SK-N-MC (cell line): ENCODE data around the gene MINDY4B.

ENCODE experiments used
- DNase-seq: peaks from one replicate; pipeline ENCODE4 v3.0.0-alpha.2; 2011; ENCODE audit warnings: low read depth, low spot score
- H3K27ac ChIP-seq: fragments of 200-600 bp; sonication (generic); 2 replicates; pipeline ENCODE4 v1.5.1; 2016; ENCODE audit warnings: mixed run types
- H3K36me3 ChIP-seq: fragments of 200-600 bp; sonication (generic); 2 replicates; pipeline ENCODE4 v1.6.1; 2017; ENCODE audit warnings: antibody characterized with exemption, low read length, mixed read lengths; ENCODE audit not compliant: insufficient read depth
- H3K4me3 ChIP-seq: fragments of 200-600 bp; sonication (generic); 2 replicates; pipeline ENCODE4 v1.5.1; 2016
- H3K9ac ChIP-seq: fragments of 200-600 bp; sonication (generic); 2 replicates; pipeline ENCODE4 v1.8.0; 2017; ENCODE audit warnings: mixed run types, mixed read lengths; ENCODE audit not compliant: insufficient read length
- H3K9me3 ChIP-seq: fragments of 200-600 bp; sonication (generic); 2 replicates; pipeline ENCODE4 v1.6.1; 2017; ENCODE audit warnings: low read depth, mild to moderate bottlenecking, antibody characterized with exemption, low read length, moderate library complexity, mixed read lengths
- EZH2 ChIP-seq: fragments of 200-600 bp; sonication (generic); IDR thresholded peaks from one replicate; pipeline ENCODE4 v1.6.1; 2017; ENCODE audit warnings: antibody characterized with exemption
- FOXP2 ChIP-seq: optimal IDR thresholded peaks from 2 replicates; pipeline ENCODE3; 2011; ENCODE audit warnings: mild to moderate bottlenecking, moderate library complexity; ENCODE audit not compliant: insufficient read depth; ENCODE audit errors: extremely low read length, control extremely low read depth
- POLR2AphosphoS5 ChIP-seq: IDR thresholded peaks from 2 replicates; pipeline ENCODE4 v1.6.1; 2012; ENCODE audit warnings: mild to moderate bottlenecking, low read depth, low read length, borderline replicate concordance

The MINDY4B gene

DNA sequence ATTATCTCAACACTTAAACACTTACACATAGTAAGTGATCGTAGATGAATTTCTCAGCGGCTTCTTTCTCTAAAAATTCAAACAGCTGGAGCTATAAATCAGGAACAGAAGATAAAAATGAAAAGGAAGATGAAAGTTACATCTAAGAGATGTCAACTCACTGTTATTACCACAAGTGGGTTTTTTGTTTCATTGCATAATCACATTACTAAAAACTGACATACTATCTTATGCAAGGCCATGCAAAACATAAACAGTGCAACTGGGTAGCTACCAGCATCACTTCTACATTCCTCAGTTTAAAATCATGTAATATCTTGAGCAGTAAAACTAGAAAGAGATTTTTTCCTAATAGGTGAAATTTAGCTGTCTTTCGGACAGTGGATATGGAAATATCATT is 14.9 kb downstream of the MINDY4B start:
- no peak overlapping the region for H3K4me3 ChIP-seq
- DNase-seq: no peak
- H3K27ac ChIP-seq: no peak overlapping the region
- TF ChIP-seq POLR2AphosphoS5 (no peak), FOXP2 (no peak), EZH2 (no peak)
- no peak overlapping the region for H3K9ac ChIP-seq
- no peaks in the 10 kb centered on the region for H3K9me3 ChIP-seq
- H3K36me3 ChIP-seq: no peaks in the 10 kb centered on the region

DNA sequence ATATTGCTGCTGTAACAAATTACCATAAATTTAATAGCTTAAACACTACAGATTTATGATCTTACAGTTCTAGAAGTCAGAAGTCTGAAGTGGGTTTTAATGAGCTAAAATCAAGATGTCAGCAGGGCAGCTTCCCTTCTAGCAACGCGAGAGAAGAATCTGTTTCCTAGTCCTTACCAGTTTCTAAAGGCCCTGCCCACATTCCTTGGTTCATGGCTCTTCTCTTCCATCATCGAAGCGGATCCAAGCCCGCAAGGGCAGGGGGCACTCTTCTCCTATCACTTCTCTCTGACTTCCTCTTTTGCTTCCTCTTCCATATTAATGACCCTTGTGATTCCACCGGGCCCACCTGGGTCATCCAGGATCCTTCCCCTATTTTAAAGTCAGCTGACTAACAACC is 16.1 kb downstream of the MINDY4B start:
- no peak overlapping the region for H3K4me3 ChIP-seq
- DNase-seq: peak; percentile 66
- no peaks in the 10 kb centered on the region for H3K9me3 ChIP-seq
- no peaks in the 10 kb centered on the region for H3K36me3 ChIP-seq
- no peak overlapping the region for H3K27ac ChIP-seq
- no peak overlapping the region for H3K9ac ChIP-seq
- no peak for TF ChIP-seq FOXP2
- TF ChIP-seq EZH2: no peak
- no peak for TF ChIP-seq POLR2AphosphoS5

DNA sequence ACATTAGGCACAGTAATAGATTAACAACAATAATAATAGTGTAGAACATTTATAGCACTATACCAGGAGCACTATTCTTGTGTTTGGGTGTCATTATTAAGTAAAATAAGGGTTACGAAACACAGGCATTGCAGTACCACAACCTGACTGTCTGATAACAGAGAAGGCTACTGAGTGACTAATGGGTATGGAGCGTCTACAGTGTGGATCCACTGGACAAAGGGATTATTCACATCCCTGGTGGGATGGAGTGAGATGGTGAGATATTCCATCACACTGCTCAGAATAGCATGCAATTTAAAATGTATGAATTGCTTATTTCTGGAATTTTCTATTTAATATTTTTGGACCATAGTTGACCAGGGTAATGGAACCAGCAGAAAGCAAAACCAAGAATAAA is 18.2 kb downstream of the MINDY4B start:
- H3K27ac ChIP-seq: no peak overlapping the region
- H3K9me3 ChIP-seq: no peaks in the 10 kb centered on the region
- no peak overlapping the region for H3K4me3 ChIP-seq
- H3K9ac ChIP-seq: no peak overlapping the region
- TF ChIP-seq POLR2AphosphoS5 (no peak), FOXP2 (no peak), EZH2 (no peak)
- DNase-seq: no peak
- no peaks in the 10 kb centered on the region for H3K36me3 ChIP-seq

DNA sequence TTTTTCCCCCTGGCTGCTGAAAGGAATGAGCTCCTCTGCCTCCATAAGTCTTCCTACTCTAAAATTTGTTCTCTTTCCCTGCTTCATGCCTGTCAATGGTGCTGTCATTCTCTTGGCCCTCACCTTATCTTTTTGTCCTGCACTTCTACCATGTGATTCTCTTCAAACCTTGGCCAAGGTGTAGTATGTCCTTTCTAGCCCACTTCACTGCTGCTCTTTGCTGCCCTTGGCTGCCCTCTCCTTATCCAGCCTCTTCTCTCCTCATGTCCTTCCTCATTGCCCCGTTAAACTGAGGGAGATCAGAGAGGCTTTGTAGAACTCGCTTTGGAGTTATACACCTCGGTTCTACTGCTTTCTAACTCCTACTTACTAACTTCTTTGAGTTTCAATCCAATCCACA is 19.7 kb downstream of the MINDY4B start:
- no peak for DNase-seq
- H3K36me3 ChIP-seq: no peaks in the 10 kb centered on the region
- no peaks in the 10 kb centered on the region for H3K9me3 ChIP-seq
- no peak overlapping the region for H3K27ac ChIP-seq
- no peak overlapping the region for H3K4me3 ChIP-seq
- TF ChIP-seq POLR2AphosphoS5: no peak
- no peak for TF ChIP-seq EZH2
- no peak for TF ChIP-seq FOXP2
- H3K9ac ChIP-seq: no peak overlapping the region

DNA sequence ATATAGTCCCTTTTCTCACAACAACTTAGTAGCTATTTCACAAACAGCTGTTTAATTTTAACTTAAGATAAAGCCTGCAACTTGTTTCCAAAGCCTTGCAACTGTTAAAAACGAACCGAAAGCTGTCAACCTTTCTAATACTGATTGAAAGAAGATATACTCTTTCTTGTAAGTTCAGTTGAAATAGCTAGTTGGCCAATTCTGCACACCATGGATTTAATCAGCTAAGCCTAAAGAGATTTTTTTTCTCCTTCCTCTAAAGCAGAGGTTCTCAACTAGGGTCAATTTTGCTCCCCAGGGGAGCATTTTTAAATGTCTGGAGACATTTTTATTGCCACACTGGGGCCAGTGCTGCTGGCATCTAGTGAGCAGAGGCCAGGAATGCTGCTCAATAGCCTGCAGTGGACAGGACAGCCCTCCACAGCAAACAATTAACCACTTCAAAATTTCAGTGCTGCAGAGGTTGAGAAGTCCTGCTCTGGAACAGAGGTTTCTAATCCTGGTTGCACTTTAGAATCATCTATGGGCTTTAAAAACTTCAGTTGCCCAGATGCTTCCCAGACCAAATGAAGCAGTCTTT is 26.2 kb downstream of the MINDY4B start:
- H3K27ac ChIP-seq: no peak overlapping the region
- H3K4me3 ChIP-seq: no peak overlapping the region
- H3K9me3 ChIP-seq: no peaks in the 10 kb centered on the region
- H3K36me3 ChIP-seq: no peaks in the 10 kb centered on the region
- no peak overlapping the region for H3K9ac ChIP-seq
- no peak for TF ChIP-seq EZH2
- no peak for TF ChIP-seq POLR2AphosphoS5
- TF ChIP-seq FOXP2: no peak
- no peak for DNase-seq

DNA sequence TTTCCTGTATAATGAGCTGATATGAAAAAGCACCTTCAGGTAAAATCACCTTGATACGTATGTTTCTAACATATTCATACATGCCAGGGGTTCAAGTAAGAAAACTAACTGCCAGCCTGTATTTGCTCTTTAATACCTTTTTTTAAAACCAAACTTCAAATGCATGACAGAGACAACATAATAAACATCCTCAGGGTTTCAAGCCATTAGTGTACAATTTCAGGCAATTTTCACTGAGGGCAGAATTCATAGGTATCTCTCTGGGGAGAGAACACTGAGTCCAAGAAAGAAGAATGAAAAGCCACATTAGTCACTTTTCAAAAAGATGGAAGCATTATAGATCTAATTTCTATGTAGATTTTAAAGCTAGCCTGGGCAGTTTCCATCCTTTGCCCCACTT is 26.9 kb downstream of the MINDY4B start:
- TF ChIP-seq EZH2: no peak
- no peak for TF ChIP-seq FOXP2
- no peak for TF ChIP-seq POLR2AphosphoS5
- Histone ChIP-seq H3K4me3 (no peak overlapping the region), H3K9me3 (no peaks in the 10 kb centered on the region), H3K9ac (no peak overlapping the region), H3K27ac (no peak overlapping the region), H3K36me3 (no peaks in the 10 kb centered on the region)
- DNase-seq: no peak

DNA sequence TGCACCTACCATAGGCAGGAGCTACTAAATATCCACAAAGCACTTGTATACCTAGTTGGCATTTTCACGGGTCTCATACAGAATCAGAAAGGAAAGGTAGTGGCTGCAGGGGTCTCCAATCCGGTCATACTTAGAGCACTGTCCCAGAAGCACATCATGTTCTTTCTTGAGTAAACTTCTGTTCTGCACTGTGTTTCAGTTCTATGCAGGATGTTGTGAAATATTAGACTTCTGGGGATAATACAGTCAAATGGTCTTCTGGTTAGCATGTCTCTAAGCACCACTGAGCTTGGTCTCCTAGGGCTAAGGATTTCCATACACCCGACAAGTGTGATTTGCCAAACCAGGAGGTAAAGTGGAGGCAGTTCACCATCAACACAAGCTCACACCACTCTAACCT is 27.9 kb downstream of the MINDY4B start:
- Histone ChIP-seq H3K9ac (no peak overlapping the region), H3K9me3 (no peaks in the 10 kb centered on the region), H3K27ac (no peak overlapping the region), H3K36me3 (no peaks in the 10 kb centered on the region), H3K4me3 (no peak overlapping the region)
- no peak for DNase-seq
- TF ChIP-seq POLR2AphosphoS5 (no peak), FOXP2 (no peak), EZH2 (no peak)

DNA sequence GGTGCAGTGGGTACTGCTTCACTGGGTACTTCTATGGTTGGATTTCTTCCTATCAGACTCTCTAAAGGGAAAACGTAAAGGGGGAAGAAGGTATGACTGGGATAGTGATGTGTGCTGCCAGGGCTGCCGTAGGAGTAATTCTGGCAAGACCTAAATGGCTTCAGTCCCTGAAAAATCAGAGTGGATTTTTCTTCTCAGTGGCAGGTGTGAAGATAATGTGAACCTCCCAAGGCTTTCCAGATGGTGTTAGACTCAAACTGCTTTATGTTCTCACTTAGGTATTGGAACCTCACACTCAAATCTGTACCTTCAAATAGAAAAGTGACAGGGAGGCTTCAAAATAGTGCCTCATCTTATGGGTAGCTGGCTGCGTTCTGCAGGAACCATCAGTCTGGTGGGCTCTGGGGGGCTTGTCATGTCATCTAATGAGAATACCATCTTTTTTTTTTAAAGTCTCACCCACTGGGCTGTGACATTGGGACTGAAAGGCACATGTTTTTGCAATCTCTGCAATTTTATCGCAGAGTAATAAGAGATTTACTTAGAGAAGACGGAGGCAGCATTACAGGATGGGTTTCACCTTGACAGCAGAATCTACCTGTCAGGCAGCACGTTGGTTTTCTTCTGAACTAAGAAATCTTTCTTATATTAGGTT is 28.5 kb downstream of the MINDY4B start:
- Histone ChIP-seq H3K9me3 (no peaks in the 10 kb centered on the region), H3K36me3 (no peaks in the 10 kb centered on the region), H3K4me3 (no peak overlapping the region), H3K9ac (no peak overlapping the region), H3K27ac (no peak overlapping the region)
- DNase-seq: no peak
- TF ChIP-seq EZH2: no peak
- TF ChIP-seq POLR2AphosphoS5: no peak
- no peak for TF ChIP-seq FOXP2

DNA sequence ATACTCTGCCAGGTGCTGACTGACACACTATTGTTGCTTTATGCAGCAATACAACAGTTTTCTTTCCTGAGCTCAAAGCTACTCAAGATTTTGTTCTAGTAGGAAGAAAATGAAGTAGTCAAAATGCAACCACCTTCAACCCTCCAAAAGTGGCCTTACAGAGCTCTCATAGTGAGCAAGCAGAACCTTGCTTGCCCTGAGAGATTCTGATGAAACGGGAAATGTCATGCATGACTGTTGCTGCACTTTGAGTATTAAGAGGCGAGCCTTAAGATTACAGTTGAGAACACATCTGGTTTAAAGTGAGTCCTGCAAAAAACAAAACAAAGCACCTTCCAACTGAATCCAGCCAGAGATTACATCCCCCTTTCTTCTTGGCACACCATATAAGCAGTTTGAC is 29.7 kb downstream of the MINDY4B start:
- Histone ChIP-seq H3K27ac (no peak overlapping the region), H3K9me3 (no peaks in the 10 kb centered on the region), H3K9ac (no peak overlapping the region), H3K36me3 (no peaks in the 10 kb centered on the region), H3K4me3 (no peak overlapping the region)
- no peak for TF ChIP-seq EZH2
- no peak for TF ChIP-seq FOXP2
- TF ChIP-seq POLR2AphosphoS5: no peak
- DNase-seq: no peak
